Measurements from ENCODE around the gene SCN2B. TPM values are rescaled to one million over a fixed set of nuclear protein-coding genes. Genes with fewer than 3 reads are reported as not detected.

Gene SCN2B
- total and polyA plus RNA-seq, 2 of the 13 experiments (the other 11 are each of a cell fraction or from before 2014, with no cell fraction given) = 0.01 to 0.02 TPM

- no peak for TF ChIP-seq ZNF557 (CRISPR knock-in tag; IDR thresholded peaks at IDR 0.05)
- no peak for TF ChIP-seq HHEX (CRISPR knock-in tag; IDR thresholded peaks at IDR 0.05)
- peak; percentile 89 for TF ChIP-seq SP5 (CRISPR knock-in tag; IDR thresholded peaks at IDR 0.05; ENCODE audit: borderline replicate concordance, low read depth)
- peak; percentile 91 for TF ChIP-seq ZNF205 (CRISPR knock-in tag; IDR thresholded peaks at IDR 0.05)
- peak; percentile 74; the same call in 1 of the 2 replicates for TF ChIP-seq KLF12 (CRISPR knock-in tag; IDR thresholded peaks at IDR 0.05; ENCODE audit: borderline replicate concordance)
- no peak for TF ChIP-seq TBP (CRISPR knock-in tag; IDR thresholded peaks at IDR 0.05)
- TF ChIP-seq HES4 (CRISPR knock-in tag; IDR thresholded peaks at IDR 0.05; ENCODE audit: borderline replicate concordance) = no peak
- no peak for TF ChIP-seq KLF6 (CRISPR knock-in tag; IDR thresholded peaks at IDR 0.05)
- peak; percentile 89 for TF ChIP-seq KDM2A (CRISPR knock-in tag; IDR thresholded peaks at IDR 0.05; ENCODE audit: borderline replicate concordance, low read depth)
- no peak for TF ChIP-seq ZNF597 (CRISPR knock-in tag; IDR thresholded peaks at IDR 0.05)
- no peak for TF ChIP-seq ZNF563 (CRISPR knock-in tag; IDR thresholded peaks at IDR 0.05)
- no peak for TF ChIP-seq SYNCRIP (IDR thresholded peaks at IDR 0.05; ENCODE audit: insufficient read depth, low read depth, low read length)
- TF ChIP-seq PHB2 (IDR thresholded peaks at IDR 0.05; ENCODE audit: partially characterized antibody) = no peak
- no peak for TF ChIP-seq ZBTB8A (CRISPR knock-in tag; IDR thresholded peaks at IDR 0.05; ENCODE audit: borderline replicate concordance, low read depth)
- no peak for TF ChIP-seq ZNF558 (CRISPR knock-in tag; IDR thresholded peaks at IDR 0.05; ENCODE audit: borderline replicate concordance)
- TF ChIP-seq SAP130 (CRISPR knock-in tag; IDR thresholded peaks at IDR 0.05; ENCODE audit: low read depth) = peak; percentile 75
- 0 out of 2 replicates have a peak, but pooled peaks have one; percentile 10 for TF ChIP-seq MIXL1 (CRISPR knock-in tag; IDR thresholded peaks at IDR 0.05)
- peak; percentile 75; the same call in 1 of the 2 replicates for TF ChIP-seq SNAI1 (CRISPR knock-in tag; IDR thresholded peaks at IDR 0.05; ENCODE audit: borderline replicate concordance)
- TF ChIP-seq, protein P1, sequence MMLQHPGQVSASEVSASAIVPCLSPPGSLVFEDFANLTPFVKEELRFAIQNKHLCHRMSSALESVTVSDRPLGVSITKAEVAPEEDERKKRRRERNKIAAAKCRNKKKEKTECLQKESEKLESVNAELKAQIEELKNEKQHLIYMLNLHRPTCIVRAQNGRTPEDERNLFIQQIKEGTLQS (CRISPR knock-in tag; IDR thresholded peaks at IDR 0.05) = no peak
- TF ChIP-seq, protein P2, sequence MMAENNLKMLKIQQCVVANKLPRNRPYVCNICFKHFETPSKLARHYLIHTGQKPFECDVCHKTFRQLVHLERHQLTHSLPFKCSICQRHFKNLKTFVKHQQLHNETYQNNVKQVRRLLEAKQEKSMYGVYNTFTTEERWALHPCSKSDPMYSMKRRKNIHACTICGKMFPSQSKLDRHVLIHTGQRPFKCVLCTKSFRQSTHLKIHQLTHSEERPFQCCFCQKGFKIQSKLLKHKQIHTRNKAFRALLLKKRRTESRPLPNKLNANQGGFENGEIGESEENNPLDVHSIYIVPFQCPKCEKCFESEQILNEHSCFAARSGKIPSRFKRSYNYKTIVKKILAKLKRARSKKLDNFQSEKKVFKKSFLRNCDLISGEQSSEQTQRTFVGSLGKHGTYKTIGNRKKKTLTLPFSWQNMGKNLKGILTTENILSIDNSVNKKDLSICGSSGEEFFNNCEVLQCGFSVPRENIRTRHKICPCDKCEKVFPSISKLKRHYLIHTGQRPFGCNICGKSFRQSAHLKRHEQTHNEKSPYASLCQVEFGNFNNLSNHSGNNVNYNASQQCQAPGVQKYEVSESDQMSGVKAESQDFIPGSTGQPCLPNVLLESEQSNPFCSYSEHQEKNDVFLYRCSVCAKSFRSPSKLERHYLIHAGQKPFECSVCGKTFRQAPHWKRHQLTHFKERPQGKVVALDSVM (CRISPR knock-in tag; IDR thresholded peaks at IDR 0.05) = no peak
- peak; percentile 91; the same call in 1 of the 2 replicates for TF ChIP-seq RELA (CRISPR knock-in tag; IDR thresholded peaks at IDR 0.05)
- TF ChIP-seq ZEB1 (IDR thresholded peaks at IDR 0.05; ENCODE audit: insufficient replicate concordance, low read depth) = peak; percentile 88
- no peak for TF ChIP-seq HNRNPH1 (optimal IDR thresholded peaks at IDR 0.05; ENCODE audit: low read depth, low read length)
- no peak for TF ChIP-seq DNMT1 (CRISPR knock-in tag; IDR thresholded peaks at IDR 0.05)
- TF ChIP-seq TCF7 (IDR thresholded peaks at IDR 0.05; ENCODE audit: low read depth) = no peak
- no peak; the same call in 1 of the 2 replicates for TF ChIP-seq ZNF607 (CRISPR knock-in tag; IDR thresholded peaks at IDR 0.05; ENCODE audit: borderline replicate concordance)
- no peak for TF ChIP-seq FOXP1 (IDR thresholded peaks at IDR 0.05)
- no peak for TF ChIP-seq FOXP1 (CRISPR knock-in tag; IDR thresholded peaks at IDR 0.05)
- TF ChIP-seq POLR2AphosphoS5 (IDR thresholded peaks at IDR 0.05; ENCODE audit: low read depth, low read length) = no peak
- TF ChIP-seq MIER3 (CRISPR knock-in tag; IDR thresholded peaks at IDR 0.05; ENCODE audit: borderline replicate concordance) = peak; percentile 38; the same call in 1 of the 2 replicates
Measured at GRCh38 chr11:118145285-118146227, 30.9 kb downstream of the SCN2B start (continued).
